Peyer's patch (tissue), 4 donors: Measurements from ENCODE around the gene PPP1R13B. TPM values are rescaled to one million over a fixed set of nuclear protein-coding genes. Genes with fewer than 3 reads are reported as not detected.
A peak's percentile ranks its signal among the peaks of the same experiment; 100 is the strongest.

Experiments used
- DNase-seq, 3 donors: peaks; one replicate each; pipeline ENCODE4 v3.0.0-alpha.2; 2017 to 2019
- H3K27ac ChIP-seq, 4 donors: fragments of 200-600 bp; sonication (generic); one replicate each; pipeline ENCODE4 v1.5.1; 2016 to 2019
- H3K27me3 ChIP-seq, 2 donors: fragments of 200-600 bp; sonication (generic); one replicate each; pipeline ENCODE4 v1.5.1; 2019
- H3K36me3 ChIP-seq, 3 donors: fragments of 200-600 bp; sonication (generic); one replicate each; pipeline ENCODE4 v1.5.1; 2016 to 2019
- H3K4me1 ChIP-seq, 4 donors: fragments of 200-600 bp; sonication (generic); one replicate each; pipeline ENCODE4 v1.5.1; 2016 to 2019
- H3K4me3 ChIP-seq, 4 donors: fragments of 200-600 bp; sonication (generic); 1 replicate in 3 of 4; 2 replicates in 1 of 4; pipeline ENCODE4 v1.5.1; 2016 to 2019; ENCODE audit warnings: mild to moderate bottlenecking in 1 of 4
- H3K9me3 ChIP-seq, 4 donors: fragments of 200-600 bp; sonication (generic); one replicate each; pipeline ENCODE4 v1.5.1; 2016 to 2019; ENCODE audit warnings: mild to moderate bottlenecking in 1 of 4
- POLR2A ChIP-seq, 2 donors: fragments of 450-650 bp; IDR thresholded peaks; one replicate each; pipeline ENCODE4 v1.5.1; 2017; ENCODE audit warnings: antibody characterized with exemption in 2 of 2, mild to moderate bottlenecking in 2 of 2, moderate library complexity in 2 of 2
- total RNA-seq, 4 donors: library from RNA; depleted of rRNA; stranded (reverse); fragments of >200 nt; gene quantifications; one replicate each; pipeline ENCODE4 v1.1.0, GENCODE V29; 2016
- TF ChIP-seq, protein P1 (sequence below), 6 experiments: fragments of 450-650 bp in 4 of 6; fragments of 200-600 bp in 2 of 6; sonication (generic) in 1 of 6; IDR thresholded peaks; one replicate each; pipeline ENCODE4 v1.5.1; 2017 to 2019; ENCODE audit warnings: antibody characterized with exemption in 6 of 6, mild to moderate bottlenecking in 3 of 6, moderate library complexity in 1 of 6

Gene PPP1R13B
- total RNA-seq, 4 donors from 2014 or later, result 30.5 to 78.3 (median 54.0) TPM

DNA sequence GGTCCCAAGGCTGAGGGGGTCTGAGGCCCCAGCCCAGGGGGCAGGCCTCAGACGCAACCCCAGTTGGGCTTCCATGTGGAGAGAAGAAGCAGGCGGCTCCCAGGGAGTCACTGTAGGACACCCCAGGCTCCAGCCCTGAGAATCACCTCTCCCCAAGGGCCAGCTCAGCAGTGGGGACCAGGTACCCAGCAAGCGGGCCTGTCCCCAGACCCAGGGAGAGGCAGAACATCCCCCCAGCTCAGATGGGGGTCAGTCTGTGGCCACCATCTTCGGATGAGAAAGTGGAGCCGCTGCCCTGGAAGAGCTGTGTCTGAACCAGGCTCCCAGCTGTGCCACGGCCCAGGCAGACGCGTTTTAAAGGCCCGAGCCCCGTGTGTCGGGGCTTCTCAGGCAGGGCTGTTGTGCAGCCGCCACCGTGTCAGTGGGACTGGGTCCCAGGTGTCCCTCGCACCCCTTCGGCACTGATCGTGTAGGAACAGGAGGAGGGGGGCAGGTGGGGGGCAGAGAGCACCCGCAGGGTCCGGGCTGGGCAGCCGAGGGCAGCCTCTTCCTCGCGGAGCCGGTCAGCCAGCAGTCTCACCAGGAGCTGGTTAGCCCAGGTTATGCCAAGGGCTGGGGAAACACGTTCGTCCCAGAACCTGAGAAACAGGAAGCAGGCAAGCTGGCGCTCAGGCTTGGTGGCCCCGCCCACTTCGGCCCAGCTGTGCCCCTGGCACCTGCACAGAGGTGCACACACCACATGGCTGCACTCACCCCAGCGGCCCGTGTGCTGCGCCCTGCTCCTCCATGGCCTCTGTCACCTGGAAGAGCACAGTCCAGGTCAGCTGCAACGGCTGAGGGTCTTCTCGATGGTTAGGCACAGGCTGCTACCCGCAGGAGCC lies 148.8 kb downstream of the PPP1R13B start:
- peaks cover 0 to 33% (median 9%) of the 10 kb centered on the region in 4 donors for H3K4me1 ChIP-seq
- no peaks in the 10 kb centered on the region for H3K9me3 ChIP-seq
- no peak for TF ChIP-seq POLR2A (IDR thresholded peaks at IDR 0.05)
- TF ChIP-seq, protein P1, sequence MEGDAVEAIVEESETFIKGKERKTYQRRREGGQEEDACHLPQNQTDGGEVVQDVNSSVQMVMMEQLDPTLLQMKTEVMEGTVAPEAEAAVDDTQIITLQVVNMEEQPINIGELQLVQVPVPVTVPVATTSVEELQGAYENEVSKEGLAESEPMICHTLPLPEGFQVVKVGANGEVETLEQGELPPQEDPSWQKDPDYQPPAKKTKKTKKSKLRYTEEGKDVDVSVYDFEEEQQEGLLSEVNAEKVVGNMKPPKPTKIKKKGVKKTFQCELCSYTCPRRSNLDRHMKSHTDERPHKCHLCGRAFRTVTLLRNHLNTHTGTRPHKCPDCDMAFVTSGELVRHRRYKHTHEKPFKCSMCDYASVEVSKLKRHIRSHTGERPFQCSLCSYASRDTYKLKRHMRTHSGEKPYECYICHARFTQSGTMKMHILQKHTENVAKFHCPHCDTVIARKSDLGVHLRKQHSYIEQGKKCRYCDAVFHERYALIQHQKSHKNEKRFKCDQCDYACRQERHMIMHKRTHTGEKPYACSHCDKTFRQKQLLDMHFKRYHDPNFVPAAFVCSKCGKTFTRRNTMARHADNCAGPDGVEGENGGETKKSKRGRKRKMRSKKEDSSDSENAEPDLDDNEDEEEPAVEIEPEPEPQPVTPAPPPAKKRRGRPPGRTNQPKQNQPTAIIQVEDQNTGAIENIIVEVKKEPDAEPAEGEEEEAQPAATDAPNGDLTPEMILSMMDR (IDR thresholded peaks at IDR 0.05), result no peak
- no peaks in the 10 kb centered on the region for H3K27me3 ChIP-seq
- peak overlapping the region in 2 of 4 donors; percentile 47 to 48 for H3K27ac ChIP-seq
- peak; percentile 66 to 82 (median 76) for DNase-seq
- H3K36me3 ChIP-seq, result peaks cover 0 to 88% (median 0%) of the 10 kb centered on the region in 3 donors
- no peak overlapping the region for H3K4me3 ChIP-seq

DNA sequence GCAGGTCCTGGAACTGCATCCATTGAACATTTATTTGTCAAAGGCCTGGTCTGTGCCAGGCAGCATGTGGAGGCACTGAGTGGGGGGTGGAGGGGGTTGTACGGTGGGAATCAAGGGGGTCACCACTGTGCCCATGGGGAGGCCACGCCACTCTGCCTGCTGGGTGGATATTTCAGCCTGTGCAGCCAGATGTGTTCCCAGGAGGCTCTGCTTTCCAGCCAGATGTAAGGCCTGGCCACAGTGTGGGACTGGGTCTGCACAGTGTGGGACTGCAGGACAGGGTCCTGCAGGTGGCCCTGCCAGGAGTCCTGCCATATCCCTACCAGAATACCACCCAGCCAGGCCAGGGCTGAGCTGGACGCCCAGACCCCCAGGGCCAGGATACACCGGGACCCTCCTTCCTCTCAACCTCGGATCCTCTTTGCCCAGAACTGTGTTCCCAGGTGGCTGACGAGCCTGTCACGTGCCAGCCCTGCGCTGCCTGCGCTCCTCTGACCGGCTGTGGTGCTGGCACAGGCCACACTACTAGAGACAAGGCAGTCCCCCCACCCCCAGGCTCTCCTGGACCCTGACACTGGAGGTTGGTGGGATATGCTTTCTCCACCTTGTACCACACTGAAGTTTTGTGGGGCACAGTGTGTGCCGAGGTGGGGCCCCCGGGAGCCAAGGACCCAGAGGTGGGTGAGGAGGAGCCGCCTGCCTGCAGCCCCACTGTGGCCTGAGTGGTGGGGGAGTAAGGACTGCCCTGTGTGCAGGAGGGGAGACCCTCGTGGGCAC lies 149.6 kb downstream of the PPP1R13B start:
- H3K27me3 ChIP-seq, result no peaks in the 10 kb centered on the region
- no peak for DNase-seq
- peaks cover 0 to 88% (median 0%) of the 10 kb centered on the region in 3 donors for H3K36me3 ChIP-seq
- no peak for TF ChIP-seq POLR2A (IDR thresholded peaks at IDR 0.05)
- TF ChIP-seq, protein P1 (IDR thresholded peaks at IDR 0.05), result no peak
- no peak overlapping the region for H3K4me3 ChIP-seq
- H3K4me1 ChIP-seq, result peaks cover 0 to 33% (median 9%) of the 10 kb centered on the region in 4 donors
- peak overlapping the region in 2 of 4 donors; percentile 47 to 48 for H3K27ac ChIP-seq
- no peaks in the 10 kb centered on the region for H3K9me3 ChIP-seq

DNA sequence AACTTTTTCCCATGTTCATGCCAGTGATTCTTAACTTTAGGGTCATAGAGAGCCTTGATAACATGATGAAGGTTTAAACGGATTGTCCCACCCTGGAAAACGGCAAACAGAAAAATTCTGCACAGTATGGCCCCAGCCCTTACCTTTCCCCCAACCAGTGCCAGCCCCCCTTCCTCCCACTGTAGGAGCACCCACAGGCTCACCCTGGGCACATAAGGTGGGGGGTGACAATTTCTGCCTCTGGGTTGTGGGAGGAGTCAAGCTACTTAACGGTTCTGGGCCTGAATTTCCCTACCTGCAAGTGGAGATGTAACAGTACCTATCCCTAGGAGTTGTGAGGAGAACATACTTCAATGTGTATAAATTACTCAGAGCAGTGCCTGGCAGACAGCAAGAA lies 150.2 kb downstream of the PPP1R13B start:
- Histone ChIP-seq H3K9me3 (no peaks in the 10 kb centered on the region), H3K36me3 (peaks cover 0 to 87% (median 0%) of the 10 kb centered on the region in 3 donors), H3K4me1 (peaks cover 0 to 33% (median 10%) of the 10 kb centered on the region in 4 donors), H3K27me3 (no peaks in the 10 kb centered on the region), H3K4me3 (no peak overlapping the region), H3K27ac (peak overlapping the region in 2 of 4 donors; percentile 2 to 32)
- DNase-seq, result no peak
- TF ChIP-seq, protein P1 (IDR thresholded peaks at IDR 0.05), result no peak
- TF ChIP-seq POLR2A (IDR thresholded peaks at IDR 0.05), result no peak

DNA sequence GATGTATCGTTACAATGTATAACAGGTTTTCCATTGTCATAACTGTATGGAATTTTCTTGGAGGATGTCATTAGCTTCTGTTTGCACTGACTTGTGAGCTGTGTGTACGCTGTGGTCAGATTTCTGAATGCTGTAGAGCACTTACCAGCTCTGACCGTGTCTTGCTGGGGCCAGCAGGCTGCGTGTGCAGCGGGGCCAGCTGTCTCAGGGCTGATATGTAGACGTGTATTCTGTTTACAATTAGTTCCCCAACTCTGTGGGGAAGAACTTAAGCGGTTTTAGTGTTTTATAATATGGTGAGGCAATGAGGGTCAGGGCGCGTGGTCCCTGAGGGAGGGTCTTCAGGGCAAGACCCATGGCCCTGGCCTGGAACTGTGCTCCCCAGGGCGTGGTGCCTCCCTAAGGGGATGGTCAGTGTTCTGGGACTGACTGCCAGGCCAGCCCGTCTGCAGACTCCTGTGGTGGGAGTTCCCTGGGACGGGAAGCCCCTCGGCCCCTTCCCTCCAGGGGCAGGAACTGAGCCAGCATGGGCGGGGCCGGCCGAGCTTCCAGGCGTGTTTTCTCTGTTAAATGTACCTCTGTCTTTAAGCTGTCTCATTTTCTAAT lies 150.8 kb downstream of the PPP1R13B start:
- H3K27me3 ChIP-seq, result no peaks in the 10 kb centered on the region
- H3K36me3 ChIP-seq, result peaks cover 0 to 86% (median 0%) of the 10 kb centered on the region in 3 donors
- H3K27ac ChIP-seq, result peak overlapping the region in 3 of 4 donors; percentile 2 to 32 (median 9)
- peak in 1 of 3 donors; percentile 44 for DNase-seq
- no peak overlapping the region for H3K4me3 ChIP-seq
- no peaks in the 10 kb centered on the region for H3K9me3 ChIP-seq
- TF ChIP-seq POLR2A (IDR thresholded peaks at IDR 0.05), result no peak
- TF ChIP-seq, protein P1 (IDR thresholded peaks at IDR 0.05), result no peak
- peaks cover 0 to 33% (median 10%) of the 10 kb centered on the region in 4 donors for H3K4me1 ChIP-seq

DNA sequence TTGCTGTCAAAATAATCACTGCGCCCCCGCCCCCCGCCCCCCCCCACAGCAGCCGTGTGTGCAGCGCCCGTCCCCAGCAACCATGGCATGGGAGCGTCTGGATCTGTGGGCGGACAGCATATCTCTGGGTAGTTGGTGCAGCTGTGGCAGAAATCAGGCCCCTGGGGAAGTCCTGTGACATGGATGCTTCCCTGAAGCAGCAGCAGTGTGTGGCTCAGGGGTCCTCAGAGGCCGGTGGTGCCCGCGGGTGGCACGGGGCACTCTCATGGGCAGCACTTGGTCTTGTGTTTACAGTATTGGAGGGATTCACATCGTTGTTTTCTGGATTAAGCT lies 151.3 kb downstream of the PPP1R13B start:
- no peaks in the 10 kb centered on the region for H3K9me3 ChIP-seq
- H3K4me3 ChIP-seq, result no peak overlapping the region
- H3K27me3 ChIP-seq, result no peaks in the 10 kb centered on the region
- TF ChIP-seq, protein P1 (IDR thresholded peaks at IDR 0.05), result no peak
- no peak for TF ChIP-seq POLR2A (IDR thresholded peaks at IDR 0.05)
- H3K4me1 ChIP-seq, result peaks cover 0 to 33% (median 9%) of the 10 kb centered on the region in 4 donors
- peak overlapping the region in 2 of 4 donors; percentile 9 to 32 for H3K27ac ChIP-seq
- peak in 1 of 3 donors; percentile 39 for DNase-seq
- H3K36me3 ChIP-seq, result peaks cover 0 to 87% (median 0%) of the 10 kb centered on the region in 3 donors
